GM19025 (cell line): Measurements from ENCODE around the gene S100P.
"Not testable (repeated sequence)": the region's sequence is repeated elsewhere in the genome, so short reads cannot be mapped to it uniquely, and the experiment has no call there.

ENCODE experiments used
- ATAC-seq: cut with Tn5 transposase; IDR thresholded peaks from one replicate; pipeline ENCODE4 v1.9.1; 2021; ENCODE audit warnings: mild to moderate bottlenecking, low read depth, moderate library complexity; ENCODE audit not compliant: unreplicated experiment

Gene S100P

DNA sequence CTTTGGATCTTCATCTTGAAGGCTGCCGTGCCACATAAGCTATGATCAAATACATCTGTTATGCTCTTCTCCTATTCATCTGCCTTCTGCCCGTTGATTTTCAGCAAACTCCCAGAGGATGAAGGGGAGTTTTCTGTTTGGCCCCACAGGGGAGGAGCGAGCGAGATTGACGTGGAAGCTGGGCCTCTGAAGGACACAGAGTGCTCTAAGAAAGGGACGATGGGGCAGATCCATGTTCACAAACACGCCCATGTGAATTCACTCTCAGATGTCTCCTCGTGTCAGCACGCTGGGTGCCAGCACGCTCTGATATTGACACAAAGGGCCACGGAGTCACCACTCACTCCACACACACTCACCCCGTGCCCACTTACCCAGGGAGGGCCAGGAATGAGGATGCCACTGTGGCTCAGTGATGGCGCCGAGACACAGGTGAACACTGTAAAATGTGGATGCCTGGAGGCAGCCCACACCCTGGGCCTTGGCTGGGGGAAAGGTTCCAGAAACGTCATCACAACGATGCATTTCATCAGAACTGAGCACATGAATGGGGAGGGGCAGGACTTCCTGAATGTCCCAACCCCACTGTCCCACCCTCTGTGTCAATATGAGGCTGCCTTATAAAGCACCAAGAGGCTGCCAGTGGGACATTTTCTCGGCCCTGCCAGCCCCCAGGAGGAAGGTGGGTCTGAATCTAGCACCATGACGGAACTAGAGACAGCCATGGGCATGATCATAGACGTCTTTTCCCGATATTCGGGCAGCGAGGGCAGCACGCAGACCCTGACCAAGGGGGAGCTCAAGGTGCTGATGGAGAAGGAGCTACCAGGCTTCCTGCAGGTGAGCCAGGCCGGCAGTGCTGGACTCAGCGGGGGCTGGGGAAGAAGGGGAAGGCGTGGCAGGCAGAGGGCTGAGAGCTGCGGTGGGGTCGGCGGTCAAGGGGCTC, at the start of gene S100P:
TSS of gene S100P (plus strand) at position 648 of the 946 bp plus-strand sequence. CDS start at position 703, 55 bp downstream.
- ATAC-seq, result no peak

DNA sequence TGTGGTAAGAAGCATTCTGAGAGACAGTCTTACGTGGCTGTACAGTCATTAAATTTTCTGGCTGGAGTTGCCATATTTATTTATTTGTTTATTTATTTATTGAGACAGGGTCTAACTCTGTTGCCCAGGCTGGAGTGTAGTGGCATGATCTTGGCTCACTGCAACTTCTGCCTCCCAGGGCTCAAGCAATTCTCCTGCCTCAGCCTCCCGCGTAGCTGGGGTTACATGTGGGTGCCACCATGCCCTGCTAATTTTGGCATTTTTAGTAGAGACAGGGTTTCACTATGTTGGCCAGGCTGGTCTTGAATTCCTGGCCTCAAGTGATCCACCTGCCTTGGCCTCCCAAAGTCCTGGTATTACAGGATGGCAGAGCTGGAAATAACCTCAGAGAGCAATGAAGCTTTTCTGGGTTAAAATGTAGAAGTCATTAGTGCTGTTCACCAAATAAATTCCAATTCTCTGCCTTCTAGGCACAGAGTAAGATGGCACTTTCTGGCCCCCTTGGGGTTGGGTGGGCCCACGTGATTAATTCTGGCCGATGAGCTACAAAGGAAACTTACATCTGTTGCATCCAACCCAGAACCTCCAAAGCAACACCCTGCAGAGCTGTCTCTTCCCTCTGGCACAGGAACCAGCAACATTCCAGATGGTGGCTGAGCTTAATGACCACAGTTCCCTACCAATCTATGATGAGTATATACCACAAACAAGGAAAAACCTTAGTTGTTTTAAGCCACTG, 48.7 kb upstream of the S100P start:
- no peak for ATAC-seq

DNA sequence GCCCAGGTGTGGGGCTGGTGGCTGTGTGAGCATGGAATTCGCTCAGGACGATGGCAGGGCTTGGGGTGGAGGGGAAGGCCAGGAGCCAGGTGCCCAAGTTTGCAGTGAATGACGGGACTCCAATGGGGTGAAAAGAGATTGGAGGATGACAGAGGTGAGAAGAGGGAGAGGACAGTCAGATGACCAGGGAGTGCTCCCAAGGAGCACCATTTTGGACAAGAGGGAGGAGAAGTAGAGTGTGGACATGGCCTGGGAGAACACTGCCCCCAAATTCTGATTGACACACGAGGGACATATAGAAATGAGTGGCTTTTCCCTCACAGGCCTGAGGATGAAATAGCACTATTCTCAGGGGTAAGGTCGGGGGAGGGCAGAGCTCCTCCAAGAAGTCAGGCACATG, 46.5 kb upstream of the S100P start:
- no peak for ATAC-seq

DNA sequence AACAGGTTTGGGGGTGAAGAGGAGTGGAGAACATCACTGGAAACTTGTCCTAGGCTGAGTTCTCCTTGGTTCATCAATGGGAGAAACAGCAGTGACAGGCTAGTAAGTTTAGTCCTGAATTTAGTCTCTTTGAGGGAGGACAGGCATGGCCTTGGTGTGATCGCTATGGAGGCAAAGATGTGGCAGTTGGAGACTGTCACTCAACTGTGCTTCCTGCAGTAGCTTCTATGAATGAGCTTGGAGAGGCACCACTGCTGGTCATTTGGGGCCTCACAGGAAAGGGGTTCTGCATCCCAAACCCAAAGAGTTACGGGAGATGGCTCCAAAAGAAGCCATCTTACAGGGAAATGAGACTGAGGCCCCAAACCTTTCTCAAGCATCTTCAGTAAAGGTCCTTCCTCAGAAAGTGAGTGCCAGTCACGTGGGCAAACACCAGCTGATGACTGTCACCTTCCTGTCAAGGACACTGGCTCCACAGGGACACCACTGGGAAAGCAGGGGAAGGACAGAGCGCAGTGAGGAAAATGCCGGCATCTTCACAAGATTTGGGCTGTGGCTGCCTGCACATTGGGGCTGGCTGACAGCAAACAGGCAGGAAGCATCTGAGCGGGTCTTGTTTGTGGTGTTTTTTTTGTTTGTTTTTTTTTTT, 46.0 kb upstream of the S100P start:
- no peak for ATAC-seq

DNA sequence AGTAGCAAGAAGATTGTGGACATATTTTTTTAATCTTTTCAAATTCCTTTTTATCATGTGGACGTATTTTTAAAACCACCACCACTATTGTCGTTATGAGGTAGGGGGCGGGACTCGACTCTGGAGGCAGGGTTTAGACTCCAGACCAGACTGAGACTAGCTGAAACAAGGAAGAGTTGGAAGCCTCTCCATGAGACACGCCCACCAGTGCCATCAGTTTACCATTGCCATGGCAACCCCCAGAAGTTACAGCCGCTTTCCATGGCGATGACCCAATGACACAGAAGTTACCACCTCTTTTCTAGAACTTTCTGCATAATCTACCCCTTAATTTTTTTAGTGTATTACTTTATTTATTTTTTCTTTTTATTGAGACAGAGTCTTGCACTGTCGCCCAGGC, 44.5 kb upstream of the S100P start:
- no peak for ATAC-seq

DNA sequence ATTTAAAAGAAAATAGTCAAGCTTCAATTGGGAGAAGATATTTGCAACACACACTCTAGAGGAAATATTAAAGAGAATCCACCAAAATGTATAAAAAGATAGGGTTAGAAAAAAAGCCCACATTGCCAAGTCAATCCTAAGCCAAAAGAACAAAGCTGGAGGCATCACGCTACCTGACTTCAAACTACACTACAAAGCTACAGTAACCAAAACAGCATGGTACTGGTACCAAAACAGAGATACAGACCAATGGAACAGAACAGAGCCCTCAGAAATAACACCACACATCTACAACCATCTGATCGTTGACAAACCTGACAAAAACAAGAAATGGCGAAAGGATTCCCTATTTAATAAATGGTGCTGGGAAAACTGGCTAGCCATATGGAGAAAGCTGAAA, 39.5 kb upstream of the S100P start:
- not testable (repeated sequence) for ATAC-seq

DNA sequence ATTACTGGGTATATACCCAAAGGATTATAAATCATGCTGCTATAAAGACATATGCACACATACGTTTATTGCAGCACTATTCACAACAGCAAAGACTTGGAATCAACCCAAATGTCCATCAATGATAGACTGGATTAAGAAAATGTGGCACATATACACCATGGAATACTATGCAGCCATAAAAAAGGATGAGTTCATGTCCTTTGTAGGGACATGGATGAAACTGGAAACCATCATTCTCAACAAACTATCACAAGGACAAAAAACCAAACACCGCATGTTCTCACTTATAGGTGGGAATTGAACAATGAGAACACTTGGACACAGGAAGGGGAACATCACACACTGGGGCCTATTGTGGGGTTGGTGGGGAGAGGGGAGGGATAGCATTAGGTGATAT, 38.4 kb upstream of the S100P start:
- not testable (repeated sequence) for ATAC-seq

DNA sequence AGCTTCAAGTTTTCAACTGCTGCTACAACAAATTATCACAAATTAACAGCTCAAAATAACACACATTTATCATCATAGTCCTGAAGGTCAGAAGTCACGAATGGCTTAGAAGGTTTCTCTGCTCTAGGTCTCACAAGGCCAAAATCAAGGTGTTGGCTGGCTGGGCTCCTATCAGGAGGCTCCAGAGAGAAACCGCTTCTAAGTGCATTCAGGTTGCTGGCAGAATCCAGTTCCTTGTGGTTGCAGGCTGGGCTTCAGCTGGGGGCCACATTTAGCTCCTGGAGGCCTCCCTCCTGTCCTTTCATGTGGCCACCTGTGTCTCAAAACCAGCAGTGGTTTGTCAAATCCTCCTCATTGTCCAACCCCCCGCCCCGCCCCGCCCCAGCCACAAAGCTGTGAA, 37.8 kb upstream of the S100P start:
- no peak for ATAC-seq

DNA sequence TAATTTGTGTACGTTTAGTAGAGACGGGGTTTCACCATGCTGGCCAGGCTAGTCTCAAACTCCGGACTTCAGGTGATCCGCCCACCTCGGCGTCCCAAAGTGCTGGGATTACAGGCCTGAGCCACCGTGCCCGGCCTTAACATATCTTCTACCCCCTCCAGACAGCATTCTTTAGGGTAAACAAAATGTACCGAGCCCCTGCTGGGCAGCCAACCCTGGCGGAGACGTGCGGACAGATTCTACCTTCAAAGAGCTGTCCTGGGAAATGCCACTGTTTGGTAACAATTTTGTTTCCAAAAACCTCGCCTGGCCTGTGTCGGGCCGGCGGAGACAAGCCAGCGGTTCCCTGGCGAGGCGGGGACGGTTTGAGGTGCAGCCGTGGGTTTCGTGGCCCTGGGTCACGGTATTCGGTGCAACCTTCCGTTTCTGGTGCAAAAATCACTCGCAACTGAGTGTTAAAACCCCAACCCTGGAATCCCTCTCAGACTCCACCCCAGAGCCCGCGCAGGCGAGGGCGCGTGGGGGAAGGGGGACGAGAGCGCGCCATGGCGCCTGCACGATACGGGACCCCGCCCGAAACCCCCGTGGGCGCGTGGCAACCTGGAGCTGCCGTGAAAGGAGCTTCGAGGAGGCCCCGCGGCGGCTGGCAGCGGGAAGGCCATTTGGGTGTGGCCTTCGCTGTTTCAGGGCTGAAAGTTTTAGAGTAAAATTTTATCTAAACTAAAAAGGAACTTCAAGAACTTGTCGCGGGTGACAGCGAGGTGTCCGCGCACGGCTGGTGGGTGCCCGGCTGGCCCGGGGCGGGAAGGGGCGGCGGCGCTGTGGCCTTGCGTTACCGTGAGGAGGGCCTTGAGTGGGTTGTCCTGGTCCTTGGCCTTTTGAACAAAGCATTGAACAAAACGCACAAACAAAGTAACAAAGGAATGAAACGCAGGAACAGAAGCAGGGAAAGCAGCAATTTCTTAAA, 36.2 kb upstream of the S100P start:
- no peak for ATAC-seq

DNA sequence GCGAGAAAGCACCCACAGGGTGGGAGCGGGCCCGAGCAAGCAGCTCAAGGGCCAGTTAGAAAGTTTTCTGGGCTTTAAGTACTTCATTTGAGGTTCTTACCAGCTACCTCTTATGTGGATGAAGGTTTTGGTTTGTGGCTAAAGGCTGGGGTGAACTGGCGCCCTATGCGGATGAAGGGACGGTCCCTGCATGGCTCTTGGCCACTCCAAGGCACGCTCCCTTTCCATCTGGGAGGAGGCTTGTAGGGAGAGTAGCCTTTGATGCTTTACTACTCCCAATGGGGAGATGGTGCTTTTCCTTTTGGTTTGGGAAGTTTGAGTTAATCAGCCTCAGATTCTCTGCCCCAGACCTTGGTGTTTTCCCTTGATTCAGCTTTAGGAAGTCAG, 35.5 kb upstream of the S100P start:
- ATAC-seq, result no peak

DNA sequence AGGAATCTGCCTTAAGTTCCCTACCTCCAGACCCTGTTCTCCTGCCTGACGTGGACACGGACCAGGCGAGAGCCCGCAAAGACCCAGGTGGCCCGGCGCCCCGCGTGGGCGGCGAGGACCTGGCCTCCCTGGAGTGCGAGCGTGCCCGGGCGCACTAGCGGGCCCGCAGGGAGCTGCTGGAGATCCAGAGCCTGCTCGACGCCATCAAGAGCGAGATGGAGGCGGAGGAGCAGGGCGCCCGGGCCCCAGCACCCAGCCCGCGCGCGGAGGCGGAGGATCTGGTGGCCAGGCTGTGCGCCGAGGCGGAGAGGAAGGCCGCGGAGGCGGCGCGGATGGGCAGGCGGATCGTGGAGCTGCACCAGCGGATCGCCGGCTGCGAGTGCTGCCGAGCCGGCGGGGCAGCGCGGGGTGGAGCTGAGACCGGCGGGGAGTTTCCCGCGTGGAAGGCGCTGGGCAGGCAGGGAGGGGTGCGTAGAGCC, 35.0 kb upstream of the S100P start:
- ATAC-seq, result no peak

DNA sequence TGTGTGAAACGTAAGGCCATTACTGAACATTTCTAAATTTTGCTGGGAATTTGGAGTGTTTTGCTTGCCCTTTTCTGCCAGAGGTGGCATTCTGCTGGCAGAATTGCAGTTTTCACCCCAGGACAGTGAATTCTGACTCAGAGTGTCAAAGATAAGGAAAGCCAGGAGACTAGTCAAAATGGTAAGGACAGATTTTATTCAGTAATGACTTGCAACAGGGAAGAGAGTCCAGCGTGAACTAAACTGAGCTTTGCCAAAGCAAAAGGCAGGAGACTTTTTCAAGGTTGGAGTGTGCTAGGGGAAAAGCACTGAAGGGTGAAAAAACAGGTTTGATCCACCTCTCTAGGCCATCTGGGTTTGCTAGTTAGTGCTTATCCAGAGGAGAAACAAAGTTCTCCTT, 33.8 kb upstream of the S100P start:
- ATAC-seq, result no peak

DNA sequence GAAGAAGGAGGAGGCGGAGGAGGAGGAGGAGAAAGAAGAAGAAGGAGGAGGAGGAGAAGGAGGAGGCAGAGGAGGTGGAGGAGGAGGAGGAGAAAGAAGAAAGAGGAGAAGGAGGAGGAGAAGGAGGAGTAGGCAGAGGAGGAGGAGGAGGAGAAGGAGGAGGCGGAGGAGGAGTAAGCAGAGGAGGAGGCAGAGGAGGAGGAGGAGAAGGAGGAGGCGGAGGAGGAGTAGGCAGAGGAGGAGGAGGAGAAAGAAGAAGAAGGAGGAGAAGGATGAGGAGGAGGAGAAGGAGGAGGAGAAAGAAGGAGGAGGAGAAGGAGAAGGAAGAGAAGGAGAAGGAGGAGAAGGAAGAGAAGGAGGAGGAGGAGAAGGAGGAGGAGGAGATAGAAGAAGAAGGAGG, 33.2 kb upstream of the S100P start:
- ATAC-seq, result no peak

DNA sequence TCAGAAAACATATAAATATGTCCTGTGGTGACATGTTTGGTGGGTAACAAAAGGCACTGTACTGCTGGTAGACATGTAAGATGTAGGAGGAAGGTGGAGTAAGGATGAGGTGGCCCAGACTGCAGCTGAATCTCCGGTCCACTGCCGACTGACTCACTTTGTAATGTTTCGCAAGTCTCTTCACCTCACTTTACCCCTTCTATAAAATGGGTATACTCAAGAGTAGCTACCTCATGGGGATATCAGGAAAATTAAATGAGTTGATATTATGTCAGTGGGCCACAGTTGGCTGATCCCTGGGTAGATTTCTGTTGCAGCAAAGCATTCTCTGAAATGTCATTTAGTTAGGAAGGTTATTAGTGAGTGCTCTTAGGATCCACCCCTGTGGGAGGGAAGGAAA, 31.1 kb upstream of the S100P start:
- no peak for ATAC-seq

DNA sequence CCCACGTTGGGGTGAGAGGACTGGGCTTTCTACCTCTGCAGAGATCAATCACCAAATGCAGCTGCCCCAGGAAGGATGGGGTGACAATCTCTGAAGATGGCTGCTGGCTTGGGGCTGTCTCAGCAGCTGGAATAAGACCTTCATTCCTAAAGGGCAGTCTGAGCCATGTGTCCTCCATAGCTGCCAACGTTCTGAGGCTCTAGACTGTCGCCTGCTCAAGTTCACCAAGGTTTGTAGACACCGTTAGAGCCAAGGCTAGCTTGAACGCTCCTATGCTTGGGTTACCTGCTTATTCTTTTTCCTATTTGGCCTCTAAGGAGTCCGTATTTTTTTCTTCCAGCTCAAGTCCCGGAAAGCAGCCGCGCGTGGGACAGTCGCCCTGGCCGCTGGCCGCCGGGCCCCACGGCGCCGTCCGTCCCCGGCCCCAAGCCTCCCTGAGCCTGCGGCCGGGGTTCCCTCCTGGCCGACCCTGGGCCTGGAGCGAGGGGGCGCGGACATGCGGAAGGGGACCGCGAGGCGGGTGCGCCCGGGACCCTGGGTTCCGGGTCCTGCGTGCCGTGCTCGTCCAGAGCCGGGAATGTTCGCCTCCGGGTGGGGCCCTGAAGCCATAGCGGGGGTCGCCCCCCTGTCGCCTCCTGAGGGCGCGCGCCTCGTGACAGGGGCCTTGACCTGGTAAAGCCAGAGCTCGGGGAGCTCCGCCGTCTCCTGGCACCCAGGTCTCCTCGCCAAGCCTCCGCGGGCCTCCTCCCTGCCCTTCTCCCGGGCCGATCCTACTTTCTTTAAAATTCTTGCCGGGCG, 29.9 kb upstream of the S100P start:
- no peak for ATAC-seq

DNA sequence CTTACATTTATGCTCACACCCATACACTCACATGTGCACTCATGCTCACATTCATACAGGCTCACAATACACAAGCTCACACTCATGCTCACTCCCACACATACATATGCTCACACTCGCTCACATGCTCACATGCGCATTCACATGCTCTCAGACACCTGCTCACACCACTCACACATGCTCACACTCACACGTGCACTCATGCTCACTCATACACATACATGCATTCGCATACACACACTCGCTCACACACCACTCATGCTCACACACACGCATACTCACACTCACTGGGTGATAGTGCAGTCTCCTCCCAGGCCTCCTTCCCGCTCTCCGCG, 28.4 kb upstream of the S100P start:
- no peak for ATAC-seq

DNA sequence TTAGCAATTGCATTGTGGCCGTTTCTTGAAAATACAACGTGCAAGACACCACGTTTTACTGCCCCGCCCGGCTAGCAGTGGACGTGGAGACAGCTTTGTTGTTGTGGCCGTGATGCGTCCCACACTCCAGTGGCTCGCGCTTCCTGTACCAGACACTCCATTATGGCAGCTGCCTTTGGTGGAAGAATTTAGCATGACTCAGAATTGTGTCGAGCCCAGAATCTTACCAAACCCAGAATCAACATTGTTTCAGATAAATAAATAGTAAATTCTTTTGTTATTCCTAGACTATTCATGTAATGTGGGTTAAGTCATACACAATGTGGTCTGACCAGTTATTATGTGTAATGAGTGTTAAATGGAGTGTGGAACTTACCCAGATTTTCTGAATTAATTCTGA, 25.3 kb upstream of the S100P start:
- no peak for ATAC-seq

DNA sequence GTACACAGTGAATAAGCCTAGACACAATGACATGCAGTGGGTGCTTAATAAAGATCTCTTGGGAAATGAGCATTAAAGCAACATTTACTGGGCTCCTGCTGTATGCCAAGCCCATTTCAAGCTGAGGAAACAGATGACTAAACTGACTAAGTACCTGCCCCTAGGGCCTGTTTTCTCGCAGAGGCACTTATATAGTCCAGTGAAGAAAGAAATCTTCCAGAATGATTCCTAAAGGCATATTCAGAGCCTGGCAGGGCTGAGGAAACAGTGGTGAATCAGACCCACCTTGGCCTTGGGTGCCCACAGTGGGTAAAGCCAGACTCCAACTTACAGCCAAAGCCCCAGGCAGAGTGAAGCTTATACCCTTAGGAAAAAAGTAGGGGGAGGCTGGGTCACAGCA, 22.0 kb upstream of the S100P start:
- ATAC-seq, result no peak

DNA sequence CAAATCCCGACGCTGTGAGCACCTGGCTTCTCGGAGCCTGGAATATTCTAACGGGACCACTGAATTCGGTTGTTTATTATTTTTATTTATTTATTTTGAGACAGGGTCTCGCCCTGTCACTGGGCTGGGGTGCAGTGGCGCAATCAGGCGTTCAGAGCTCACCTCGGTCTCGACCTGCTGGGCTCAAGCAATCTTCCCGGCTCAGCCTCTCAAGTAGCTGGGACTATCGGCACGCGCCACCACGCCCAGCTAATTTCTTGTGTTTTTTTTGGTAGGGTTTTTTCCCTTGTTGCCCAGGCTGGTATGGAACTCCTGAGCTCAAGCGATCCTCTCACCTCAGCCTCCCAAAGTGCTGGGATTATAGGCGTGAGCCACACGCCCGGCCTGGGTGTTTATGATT, 21.5 kb upstream of the S100P start:
- ATAC-seq, result no peak
